ENCODE results near the gene ILF2. TPM values are rescaled to one million over a fixed set of nuclear protein-coding genes. Genes with fewer than 3 reads are reported as not detected.

The ILF2 gene
- total and polyA plus RNA-seq, 2 of the 13 experiments (the other 11 are each of a cell fraction or from before 2014, with no cell fraction given), result 292 to 366 TPM

- TF ChIP-seq ZNF574 (CRISPR knock-in tag; IDR thresholded peaks at IDR 0.05), result peak; percentile 61
- TF ChIP-seq ZNF646 (CRISPR knock-in tag; IDR thresholded peaks at IDR 0.05), result no peak
- TF ChIP-seq FOXK2 (IDR thresholded peaks at IDR 0.05), result no peak
- no peak for TF ChIP-seq BCL3 (CRISPR knock-in tag; IDR thresholded peaks at IDR 0.05)
- no peak for TF ChIP-seq CEBPZ (IDR thresholded peaks at IDR 0.05; ENCODE audit: low read length)
- TF ChIP-seq ATF7-NPFF (CRISPR knock-in tag; IDR thresholded peaks at IDR 0.05; ENCODE audit: low read depth), result no peak
- peak; percentile 41; the same call in 1 of the 2 replicates for TF ChIP-seq MYC (CRISPR knock-in tag; IDR thresholded peaks at IDR 0.05; ENCODE audit: borderline replicate concordance)
- no peak for TF ChIP-seq TSC22D2 (CRISPR knock-in tag; IDR thresholded peaks at IDR 0.05; ENCODE audit: borderline replicate concordance)
- no peak for TF ChIP-seq ZNF281 (CRISPR knock-in tag; IDR thresholded peaks at IDR 0.05; ENCODE audit: borderline replicate concordance)
- no peak for TF ChIP-seq BCL6 (CRISPR knock-in tag; IDR thresholded peaks at IDR 0.05)
- TF ChIP-seq NFE2L1 (CRISPR knock-in tag; IDR thresholded peaks at IDR 0.05; ENCODE audit: borderline replicate concordance), result no peak
These were observed 58.0 kb downstream of the ILF2 start, which contains the start of gene S100A16 (continued) for GRCh38 chr1:153612755-153613331.
